Muscle of leg (tissue), 11 donors: ENCODE measurements around the gene FA2H. TPM values are rescaled to one million over a fixed set of nuclear protein-coding genes. Genes with fewer than 3 reads are reported as not detected.
A peak's percentile ranks its signal among the peaks of the same experiment; 100 is the strongest.
"Not testable (repeated sequence)": the region's sequence is repeated elsewhere in the genome, so short reads cannot be mapped to it uniquely, and the experiment has no call there.

Source experiments
- DNase-seq: peaks from one replicate; pipeline ENCODE4 v3.0.0; 2013
- H3K27ac ChIP-seq: one replicate; pipeline ENCODE4 v1.5.1; 2013; ENCODE audit warnings: mild to moderate bottlenecking, low read length, control low read depth
- H3K27me3 ChIP-seq: one replicate; pipeline ENCODE4 v1.6.1; 2013; ENCODE audit warnings: low read length; ENCODE audit not compliant: control insufficient read depth, insufficient read depth
- H3K36me3 ChIP-seq: one replicate; pipeline ENCODE4 v1.6.1; 2013; ENCODE audit warnings: low read length; ENCODE audit not compliant: control insufficient read depth, insufficient read depth
- H3K4me1 ChIP-seq: one replicate; pipeline ENCODE4 v1.6.1; 2013; ENCODE audit warnings: low read length; ENCODE audit not compliant: control insufficient read depth, insufficient read depth
- H3K4me3 ChIP-seq: one replicate; pipeline ENCODE4 v1.5.1; 2013; ENCODE audit warnings: low read length, control low read depth
- H3K9me3 ChIP-seq: replicated peaks from 2 replicates; pipeline ENCODE4 v1.6.1; 2013; ENCODE audit warnings: low read depth, low read length; ENCODE audit not compliant: control insufficient read depth
- WGBS: methylation state at CpG from one replicate; pipeline ENCODE4 v1.1.5; 2013; ENCODE audit warnings: missing lambda C conversion rate; ENCODE audit not compliant: insufficient coverage; 5-methylcytosine and 5-hydroxymethylcytosine counted together
- polyA plus RNA-seq, 8 donors: library from polyadenylated mRNA; unstranded; fragments of 120-200 nt; gene quantifications; one replicate each; pipeline versions ENCODE4 v1.2.1 to v1.2.3, GENCODE V29; 2013; ENCODE audit warnings: inconsistent platforms in 1 of 8, low replicate concordance in 1 of 8; ENCODE audit not compliant: insufficient read length in 8 of 8, insufficient read depth in 1 of 8
- total RNA-seq: library from RNA; stranded (reverse); fragments of 120-200 nt; gene quantifications from one replicate; pipeline ENCODE4 v1.2.4, GENCODE V29; 2013

FA2H gene
- total and polyA plus RNA-seq, 9 donors = 0.09 to 1.9 (median 0.11) TPM; not detected in 4

GRCh38 chr16:74771656-74772315, 2.8 kb downstream of the FA2H start:
- 72% methylated on average over 11 of the region's 11 CpGs for WGBS
- no peaks in the 10 kb centered on the region for H3K36me3 ChIP-seq
- H3K4me3 ChIP-seq = no peak overlapping the region
- peaks cover 55% of the 10 kb centered on the region for H3K27me3 ChIP-seq
- no peak for DNase-seq
- peaks cover 7% of the 10 kb centered on the region for H3K4me1 ChIP-seq
- H3K27ac ChIP-seq = no peak overlapping the region
- H3K9me3 ChIP-seq = no peaks in the 10 kb centered on the region

GRCh38 chr16:74770831-74771526, 3.6 kb downstream of the FA2H start:
- Histone ChIP-seq H3K9me3 (no peaks in the 10 kb centered on the region), H3K36me3 (no peaks in the 10 kb centered on the region), H3K4me3 (no peak overlapping the region), H3K27ac (no peak overlapping the region), H3K4me1 (peaks cover 7% of the 10 kb centered on the region), H3K27me3 (peaks cover 50% of the 10 kb centered on the region)
- WGBS = 83% methylated on average over 10 of the region's 13 CpGs
- DNase-seq = no peak

DNA sequence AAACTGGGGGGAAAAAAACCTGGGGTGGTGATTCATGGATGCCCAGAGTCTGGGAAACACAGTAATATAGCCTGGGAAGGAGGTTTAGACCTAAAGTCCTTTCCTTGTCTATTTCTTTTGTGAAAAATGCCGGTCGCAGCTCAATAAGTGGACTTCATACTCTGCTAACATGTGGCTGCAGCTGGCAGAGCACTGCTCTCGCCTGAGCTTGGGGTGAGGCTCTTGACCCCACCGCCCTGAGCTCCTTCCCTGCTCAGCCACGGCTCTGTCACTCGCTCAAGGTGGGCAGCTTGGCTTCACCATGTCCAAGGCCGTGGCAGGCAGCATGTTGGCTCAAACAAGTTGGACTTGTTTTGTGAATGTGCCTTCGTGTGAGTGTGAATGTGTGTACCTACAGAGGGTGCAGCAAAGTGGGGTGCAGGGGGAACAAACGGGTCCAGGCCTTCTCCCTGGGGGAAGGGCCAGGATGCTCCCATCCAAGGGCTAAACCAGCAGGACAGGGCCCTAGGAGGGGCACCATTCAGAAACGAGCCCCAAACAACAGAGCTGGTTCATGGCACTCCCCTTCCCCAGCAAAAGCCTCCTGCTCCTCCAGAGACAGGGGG, 4.9 kb downstream of the FA2H start:
- Histone ChIP-seq H3K4me1 (peaks cover 5% of the 10 kb centered on the region), H3K9me3 (no peaks in the 10 kb centered on the region), H3K36me3 (no peaks in the 10 kb centered on the region), H3K27me3 (peaks cover 45% of the 10 kb centered on the region), H3K4me3 (no peak overlapping the region), H3K27ac (no peak overlapping the region)
- 84% methylated on average over 5 of the region's 10 CpGs for WGBS
- no peak for DNase-seq

DNA sequence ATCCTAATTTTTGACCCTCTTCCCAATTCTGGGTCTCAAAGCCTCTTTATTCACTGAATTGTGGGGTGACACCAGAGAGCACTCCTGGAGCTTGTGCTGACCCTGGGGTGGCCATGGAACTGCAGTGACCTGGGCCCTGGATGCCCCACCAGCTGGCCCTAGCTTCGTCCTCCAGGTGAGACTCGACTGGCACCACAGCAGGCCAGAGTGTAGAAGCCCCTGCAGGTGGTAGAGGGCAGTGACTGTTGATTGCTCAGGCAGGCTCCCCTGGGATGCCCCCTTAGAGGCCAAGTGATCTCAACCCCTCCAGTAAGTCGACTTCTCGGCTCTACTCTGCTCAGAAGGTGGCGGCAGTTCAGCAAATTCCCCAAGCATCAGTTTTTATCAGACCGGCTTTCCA, 6.4 kb downstream of the FA2H start:
- H3K4me3 ChIP-seq = no peak overlapping the region
- no peaks in the 10 kb centered on the region for H3K9me3 ChIP-seq
- H3K27me3 ChIP-seq = peaks cover 34% of the 10 kb centered on the region
- H3K36me3 ChIP-seq = no peaks in the 10 kb centered on the region
- no CpG with 5 or more reads among the region's 6 CpGs for WGBS
- no peak overlapping the region for H3K27ac ChIP-seq
- no peaks in the 10 kb centered on the region for H3K4me1 ChIP-seq
- peak; percentile 34 for DNase-seq

- WGBS = 47% methylated on average over 1 of the region's 7 CpGs
- Histone ChIP-seq H3K36me3 (no peaks in the 10 kb centered on the region), H3K4me3 (no peak overlapping the region), H3K4me1 (no peaks in the 10 kb centered on the region), H3K9me3 (no peaks in the 10 kb centered on the region), H3K27ac (no peak overlapping the region), H3K27me3 (peaks cover 30% of the 10 kb centered on the region)
- DNase-seq = no peak
Measured at GRCh38 chr16:74767749-74768148, 6.9 kb downstream of the FA2H start.

DNA sequence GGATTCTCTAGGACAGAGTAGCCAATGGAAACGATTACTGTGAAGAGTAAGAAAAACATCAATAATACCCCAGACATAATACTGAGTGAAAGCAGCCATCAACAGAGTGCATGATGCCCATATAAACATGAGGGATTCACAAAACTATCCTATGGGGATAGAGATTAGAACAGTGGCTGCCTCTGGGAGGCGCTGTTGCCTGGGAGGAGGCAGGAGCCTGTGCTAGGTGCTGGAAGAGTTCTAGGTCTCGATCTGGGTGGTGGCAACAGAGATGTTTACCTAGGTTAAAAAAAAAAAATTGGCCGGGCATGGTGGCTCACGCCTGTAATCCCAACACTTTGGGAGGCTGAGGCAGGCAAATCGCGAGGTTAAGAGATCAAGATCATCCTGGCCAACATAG, 7.9 kb downstream of the FA2H start:
- DNase-seq = no peak
- H3K27ac ChIP-seq = no peak overlapping the region
- H3K36me3 ChIP-seq = no peaks in the 10 kb centered on the region
- no peaks in the 10 kb centered on the region for H3K4me1 ChIP-seq
- H3K9me3 ChIP-seq = no peaks in the 10 kb centered on the region
- peaks cover 24% of the 10 kb centered on the region for H3K27me3 ChIP-seq
- H3K4me3 ChIP-seq = no peak overlapping the region
- 86% methylated on average over 1 of the region's 7 CpGs for WGBS

- not testable (repeated sequence) for DNase-seq
- no CpG with 5 or more reads among the region's 3 CpGs for WGBS
Measured at GRCh38 chr16:74764184-74764583, 10.4 kb downstream of the FA2H start.

DNA sequence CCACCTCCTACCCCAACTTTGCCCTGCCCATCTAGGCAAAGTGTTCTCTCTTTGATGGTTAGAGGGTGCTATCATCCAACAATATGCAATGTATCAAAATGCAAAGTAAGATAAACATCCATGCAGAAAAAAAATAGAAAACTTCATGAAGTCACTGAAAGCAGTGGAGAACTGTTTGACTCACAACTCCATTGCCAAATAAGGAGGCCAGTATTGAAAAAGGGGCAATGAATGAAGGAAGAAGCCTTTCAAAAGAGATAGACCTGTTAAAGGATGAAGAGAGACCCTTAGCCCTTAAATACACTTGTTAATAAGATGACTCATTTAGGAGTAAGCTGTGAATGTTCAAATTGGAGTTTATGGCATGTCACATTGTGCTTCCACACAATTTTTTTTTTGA, 13.0 kb downstream of the FA2H start:
- Histone ChIP-seq H3K9me3 (no peaks in the 10 kb centered on the region), H3K36me3 (no peaks in the 10 kb centered on the region), H3K27ac (no peak overlapping the region), H3K4me3 (no peak overlapping the region), H3K4me1 (no peaks in the 10 kb centered on the region), H3K27me3 (no peaks in the 10 kb centered on the region)
- no peak for DNase-seq

More at GRCh38 chr16:74764184-74764583, 10.4 kb downstream of the FA2H start:
- H3K27me3 ChIP-seq, H3K4me3 ChIP-seq, H3K4me1 ChIP-seq, H3K27ac ChIP-seq, H3K36me3 ChIP-seq, H3K9me3 ChIP-seq: not testable (repeated sequence)

- 39% methylated on average over 6 of the region's 11 CpGs for WGBS
- Histone ChIP-seq H3K27me3 (peaks cover 5% of the 10 kb centered on the region), H3K27ac (no peak overlapping the region), H3K4me3 (no peak overlapping the region), H3K36me3 (no peaks in the 10 kb centered on the region), H3K4me1 (no peaks in the 10 kb centered on the region), H3K9me3 (no peaks in the 10 kb centered on the region)
- DNase-seq = no peak
Measured at GRCh38 chr16:74760007-74760767, 14.4 kb downstream of the FA2H start.

- H3K9me3 ChIP-seq = no peaks in the 10 kb centered on the region
- H3K27me3 ChIP-seq = peaks cover 7% of the 10 kb centered on the region
- no peak overlapping the region for H3K4me3 ChIP-seq
- no peaks in the 10 kb centered on the region for H3K4me1 ChIP-seq
- H3K36me3 ChIP-seq = no peaks in the 10 kb centered on the region
- no peak overlapping the region for H3K27ac ChIP-seq
- DNase-seq = no peak
- WGBS = 76% methylated on average over 2 of the region's 3 CpGs
Measured at GRCh38 chr16:74759564-74759963, 15.1 kb downstream of the FA2H start.
